MCF 10A (cell line): ENCODE results near the gene SECISBP2L. TPM values are rescaled to one million over a fixed set of nuclear protein-coding genes. Genes with fewer than 3 reads are reported as not detected.
A peak's percentile ranks its signal among the peaks of the same experiment; 100 is the strongest.

Source experiments
- BruUV-seq: library from RNA; stranded (reverse); fragments of 400-500 nt; replicated peaks from 2 replicates; lab custom pipeline; 2021; lab: Mats Ljungman, UMichigan
- CTCF ChIA-PET: fragments of 300-600 bp; sonication (Branson Sonifier 250); formaldehyde crosslinking; extraction: SDS; loops from one replicate; lab custom pipeline; 2021; ENCODE audit warnings: antibody characterized with exemption, inconsistent platforms; lab: Yijun Ruan, JAX
- POLR2A ChIA-PET: fragments of 300-600, 350-650 bp; sonication (Branson Sonifier 250); formaldehyde crosslinking; extraction: SDS; loops from one replicate; lab custom pipeline; 2020; ENCODE audit warnings: antibody characterized with exemption, inconsistent platforms; lab: Yijun Ruan, JAX
- DNase-seq: peaks from one replicate; pipeline ENCODE4 v3.0.0-alpha.2; 2018; ENCODE audit not compliant: unreplicated experiment
- H3K27ac Mint-ChIP-seq: one replicate; pipeline ENCODE4 v1.8.0; 2022; ENCODE audit warnings: mild to moderate bottlenecking, low read depth, mixed read lengths; ENCODE audit not compliant: unreplicated experiment
- H3K27me3 Mint-ChIP-seq: one replicate; pipeline ENCODE4 v1.8.0; 2022; ENCODE audit warnings: mixed read lengths; ENCODE audit not compliant: insufficient read depth, unreplicated experiment
- H3K36me3 Mint-ChIP-seq: one replicate; pipeline ENCODE4 v1.8.0; 2022; ENCODE audit warnings: mild to moderate bottlenecking, moderate library complexity, mixed read lengths; ENCODE audit not compliant: insufficient read depth, unreplicated experiment
- H3K4me1 Mint-ChIP-seq: one replicate; pipeline ENCODE4 v1.8.0; 2022; ENCODE audit warnings: mixed read lengths; ENCODE audit not compliant: insufficient read depth, unreplicated experiment
- H3K4me3 Mint-ChIP-seq: one replicate; pipeline ENCODE4 v1.8.0; 2022; ENCODE audit warnings: mild to moderate bottlenecking, moderate library complexity, mixed read lengths; ENCODE audit not compliant: unreplicated experiment
- H3K9me3 Mint-ChIP-seq: one replicate; pipeline ENCODE4 v1.8.0; 2022; ENCODE audit warnings: mixed read lengths; ENCODE audit not compliant: unreplicated experiment
- intact Hi-C: fragments of 100-400 bp; cut with micrococcal nuclease; formaldehyde crosslinking; loops from 2 replicates; pipeline ENCODE4 v1.14.1; 2022
- total RNA-seq: library from RNA; stranded (reverse); gene quantifications from 2 replicates; pipeline ENCODE4 v1.2.3, GENCODE V29; 2022
- TF ChIP-seq, protein P1 (sequence below): fragments of 200-600 bp; IDR thresholded peaks from one replicate; pipeline ENCODE4 v1.8.0; 2022; ENCODE audit warnings: antibody characterized with exemption, mild to moderate bottlenecking; ENCODE audit not compliant: unreplicated experiment

SECISBP2L gene
- total RNA-seq, 1 experiment from 2014 or later: 19.6 TPM

DNA sequence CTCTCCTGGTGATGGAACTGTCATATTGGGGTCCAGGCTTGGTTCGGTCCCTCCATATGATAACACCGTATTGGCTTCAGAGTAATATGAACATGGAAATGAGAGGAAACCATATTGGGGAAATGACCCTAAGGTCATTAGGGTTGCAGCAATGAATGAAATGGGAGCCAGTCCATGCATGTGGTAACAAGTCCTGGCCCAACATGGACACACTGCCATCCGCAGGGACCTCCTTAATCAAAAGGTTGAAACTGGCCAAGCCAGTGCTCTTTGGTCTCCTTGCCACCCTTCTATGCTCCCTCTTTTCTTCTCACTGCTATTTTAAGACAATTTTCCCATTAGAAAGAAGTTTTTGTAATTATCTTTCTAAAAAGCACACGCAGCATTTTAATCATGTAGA is 90.9 kb downstream of the SECISBP2L start:
- no peak for DNase-seq
- H3K9me3 Mint-ChIP-seq: no peaks in the 10 kb centered on the region
- no peak overlapping the region for H3K4me3 Mint-ChIP-seq
- CTCF ChIA-PET: interaction anchor here (0.6 to 1.0 kb wide), 3 partner anchors 11 to 279 kb away, joined by 3 to 5 read pairs (median 5); no protein-coding TSS in a partner anchor
- no peaks in the 10 kb centered on the region for H3K36me3 Mint-ChIP-seq
- TF ChIP-seq, protein P1, sequence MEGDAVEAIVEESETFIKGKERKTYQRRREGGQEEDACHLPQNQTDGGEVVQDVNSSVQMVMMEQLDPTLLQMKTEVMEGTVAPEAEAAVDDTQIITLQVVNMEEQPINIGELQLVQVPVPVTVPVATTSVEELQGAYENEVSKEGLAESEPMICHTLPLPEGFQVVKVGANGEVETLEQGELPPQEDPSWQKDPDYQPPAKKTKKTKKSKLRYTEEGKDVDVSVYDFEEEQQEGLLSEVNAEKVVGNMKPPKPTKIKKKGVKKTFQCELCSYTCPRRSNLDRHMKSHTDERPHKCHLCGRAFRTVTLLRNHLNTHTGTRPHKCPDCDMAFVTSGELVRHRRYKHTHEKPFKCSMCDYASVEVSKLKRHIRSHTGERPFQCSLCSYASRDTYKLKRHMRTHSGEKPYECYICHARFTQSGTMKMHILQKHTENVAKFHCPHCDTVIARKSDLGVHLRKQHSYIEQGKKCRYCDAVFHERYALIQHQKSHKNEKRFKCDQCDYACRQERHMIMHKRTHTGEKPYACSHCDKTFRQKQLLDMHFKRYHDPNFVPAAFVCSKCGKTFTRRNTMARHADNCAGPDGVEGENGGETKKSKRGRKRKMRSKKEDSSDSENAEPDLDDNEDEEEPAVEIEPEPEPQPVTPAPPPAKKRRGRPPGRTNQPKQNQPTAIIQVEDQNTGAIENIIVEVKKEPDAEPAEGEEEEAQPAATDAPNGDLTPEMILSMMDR: no peak
- no TSS peak for BruUV-seq
- H3K27me3 Mint-ChIP-seq: no peaks in the 10 kb centered on the region
- intact Hi-C loops: no loop called here
- no peaks in the 10 kb centered on the region for H3K4me1 Mint-ChIP-seq
- POLR2A ChIA-PET: no interaction called here
- H3K27ac Mint-ChIP-seq: no peak overlapping the region

GRCh38 chr15:48954538-48954937 is 91.7 kb downstream of the SECISBP2L start:
- Mint-ChIP-seq H3K4me1 (no peaks in the 10 kb centered on the region), H3K36me3 (no peaks in the 10 kb centered on the region), H3K27ac (no peak overlapping the region), H3K9me3 (no peaks in the 10 kb centered on the region), H3K4me3 (no peak overlapping the region), H3K27me3 (no peaks in the 10 kb centered on the region)
- ChIA-PET CTCF (interaction anchor here (0.6 to 1.9 kb wide), 3 partner anchors 13 to 207 kb away, joined by 3 to 8 read pairs (median 3); no protein-coding TSS in a partner anchor), POLR2A (interaction anchor here (1.3 kb wide), 1 partner anchor 9 kb away, joined by 4 read pairs; the partner anchor contains the start of gene SHC4)
- no TSS peak for BruUV-seq
- TF ChIP-seq, protein P1: no peak
- intact Hi-C loops: no loop called here
- DNase-seq: no peak

- Mint-ChIP-seq H3K36me3 (no peaks in the 10 kb centered on the region), H3K27ac (no peak overlapping the region), H3K4me3 (no peak overlapping the region), H3K27me3 (no peaks in the 10 kb centered on the region), H3K9me3 (no peaks in the 10 kb centered on the region), H3K4me1 (peaks cover 13% of the 10 kb centered on the region)
- TF ChIP-seq, protein P1: no peak
- intact Hi-C loops: no loop called here
- no TSS peak for BruUV-seq
- CTCF ChIA-PET: interaction anchor here (1.0 to 1.6 kb wide), 2 partner anchors 11 to 18 kb away, joined by 3 to 8 read pairs; partner anchors contain the start of gene SHC4
- DNase-seq: no peak
- POLR2A ChIA-PET: no interaction called here
Observed at GRCh38 chr15:48946840-48947187, 99.4 kb downstream of the SECISBP2L start.

- DNase-seq: peak; percentile 33
- no peak overlapping the region for H3K27ac Mint-ChIP-seq
- no peak overlapping the region for H3K4me3 Mint-ChIP-seq
- TF ChIP-seq, protein P1: no peak
- intact Hi-C loops: no loop called here
- H3K9me3 Mint-ChIP-seq: no peaks in the 10 kb centered on the region
- CTCF ChIA-PET: interaction anchor here (0.9 to 1.1 kb wide), 3 partner anchors 20 to 199 kb away, joined by 3 read pairs; no protein-coding TSS in a partner anchor
- H3K4me1 Mint-ChIP-seq: peaks cover 14% of the 10 kb centered on the region
- BruUV-seq: no TSS peak
- no peaks in the 10 kb centered on the region for H3K36me3 Mint-ChIP-seq
- H3K27me3 Mint-ChIP-seq: no peaks in the 10 kb centered on the region
- POLR2A ChIA-PET: interaction anchor here (1.0 to 1.3 kb wide), 2 partner anchors 22 to 68 kb away, joined by 4 read pairs; partner anchors contain the start of gene EID1
Observed at GRCh38 chr15:48946074-48946839, 100.0 kb downstream of the SECISBP2L start.
